HEK293T (cell line): ENCODE measurements around the gene SEC14L6.

ENCODE experiments used
- CTCF ChIA-PET: fragments of 350-600 bp; formaldehyde crosslinking; extraction: SDS; loops from one replicate; lab custom pipeline; 2021; ENCODE audit warnings: antibody characterized with exemption, inconsistent platforms; lab: Yijun Ruan, JAX
- POLR2A ChIA-PET: fragments of 350-600 bp; formaldehyde crosslinking; extraction: SDS; loops from one replicate; lab custom pipeline; 2020; ENCODE audit warnings: antibody characterized with exemption, inconsistent platforms; lab: Yijun Ruan, JAX
- DNase-seq: peaks from one replicate; pipeline ENCODE4 v3.0.0; 2012; ENCODE audit warnings: mixed read lengths; ENCODE audit errors: extremely low spot score
- ARNT ChIP-seq: fragments of 450-650 bp; IDR thresholded peaks from 2 replicates; pipeline ENCODE4 v1.6.1; 2017; ENCODE audit warnings: mild to moderate bottlenecking
- BHLHE40 ChIP-seq: fragments of 450-650 bp; IDR thresholded peaks from 2 replicates; pipeline ENCODE4 v1.6.1; 2016; ENCODE audit warnings: mild to moderate bottlenecking, moderate library complexity, borderline replicate concordance
- CTBP1 ChIP-seq: fragments of 450-650 bp; IDR thresholded peaks from 2 replicates; pipeline ENCODE4 v1.6.1; 2016; ENCODE audit warnings: borderline replicate concordance
- ELF4 ChIP-seq: fragments of 450-650 bp; IDR thresholded peaks from 2 replicates; pipeline ENCODE4 v1.6.1; 2017; ENCODE audit warnings: antibody characterized with exemption
- FOXA1 ChIP-seq: fragments of 450-650 bp; IDR thresholded peaks from 2 replicates; pipeline ENCODE4 v1.6.1; 2016; ENCODE audit warnings: mild to moderate bottlenecking
- FOXK2 ChIP-seq: fragments of 450-650 bp; IDR thresholded peaks from 2 replicates; pipeline ENCODE4 v1.6.1; 2016; ENCODE audit warnings: mild to moderate bottlenecking
- FOXM1 ChIP-seq: fragments of 450-650 bp; IDR thresholded peaks from 2 replicates; pipeline ENCODE4 v1.6.1; 2017; ENCODE audit warnings: mild to moderate bottlenecking, borderline replicate concordance
- HDGF ChIP-seq: fragments of 450-650 bp; IDR thresholded peaks from 2 replicates; pipeline ENCODE4 v1.6.1; 2017; ENCODE audit warnings: antibody characterized with exemption, borderline replicate concordance
- L3MBTL2 ChIP-seq: fragments of 450-650 bp; conservative IDR thresholded peaks from 2 replicates; pipeline ENCODE4 v1.6.1; 2016; ENCODE audit warnings: mild to moderate bottlenecking
- LEF1 ChIP-seq: fragments of 450-650 bp; IDR thresholded peaks from 2 replicates; pipeline ENCODE4 v1.6.1; 2017; ENCODE audit warnings: mild to moderate bottlenecking, borderline replicate concordance
- NFRKB ChIP-seq: fragments of 450-650 bp; IDR thresholded peaks from 2 replicates; pipeline ENCODE4 v1.6.1; 2016; ENCODE audit warnings: mild to moderate bottlenecking, moderate library complexity
- PKNOX1 ChIP-seq: fragments of 450-650 bp; IDR thresholded peaks from 2 replicates; pipeline ENCODE4 v1.6.1; 2016
- SP1 ChIP-seq: fragments of 450-650 bp; IDR thresholded peaks from 2 replicates; pipeline ENCODE4 v1.6.1; 2017
- SUZ12 ChIP-seq: fragments of 450-650 bp; IDR thresholded peaks from 2 replicates; pipeline ENCODE4 v1.6.1; 2016; ENCODE audit warnings: mild to moderate bottlenecking
- TARDBP ChIP-seq: fragments of 450-650 bp; IDR thresholded peaks from 2 replicates; pipeline ENCODE4 v1.6.1; 2016
- ZNF384 ChIP-seq: fragments of 450-650 bp; IDR thresholded peaks from 2 replicates; pipeline ENCODE4 v1.6.1; 2016

SEC14L6 gene

GRCh38 chr22:30519842-30520425 lies 26.6 kb downstream of the SEC14L6 start:
- DNase-seq, result no peak
- no peak for TF ChIP-seq LEF1
- TF ChIP-seq SUZ12, result no peak
- no peak for TF ChIP-seq CTBP1
- TF ChIP-seq ELF4, result no peak
- TF ChIP-seq TARDBP, result no peak
- no peak for TF ChIP-seq SP1
- TF ChIP-seq ARNT, result no peak
- TF ChIP-seq FOXK2, result no peak
- TF ChIP-seq ZNF384, result no peak
- TF ChIP-seq FOXA1, result no peak
- TF ChIP-seq NFRKB, result no peak
- TF ChIP-seq L3MBTL2, result no peak
- TF ChIP-seq BHLHE40, result no peak
- no peak for TF ChIP-seq PKNOX1
- ChIA-PET CTCF (interaction anchor here (0.5 kb wide), 1 partner anchor 226 kb away, joined by 6 read pairs; no protein-coding TSS in a partner anchor), POLR2A (no interaction called here)

- no peak for DNase-seq
- no peak for TF ChIP-seq ELF4
- no peak for TF ChIP-seq TARDBP
- TF ChIP-seq L3MBTL2, result no peak
- TF ChIP-seq SUZ12, result no peak
- no peak for TF ChIP-seq HDGF
- no peak for TF ChIP-seq FOXA1
- no peak for TF ChIP-seq ZNF384
- no peak for TF ChIP-seq CTBP1
- TF ChIP-seq FOXM1, result no peak
- TF ChIP-seq PKNOX1, result no peak
- TF ChIP-seq FOXK2, result no peak
- TF ChIP-seq LEF1, result no peak
- no peak for TF ChIP-seq ARNT
- TF ChIP-seq SP1, result no peak
- no peak for TF ChIP-seq BHLHE40
- TF ChIP-seq NFRKB, result no peak
- POLR2A ChIA-PET, result no interaction called here
- CTCF ChIA-PET, result no interaction called here
Measured at GRCh38 chr22:30516731-30517130, 29.8 kb downstream of the SEC14L6 start.

- TF ChIP-seq L3MBTL2 (no peak), HDGF (no peak), CTBP1 (no peak), TARDBP (no peak), FOXA1 (no peak), ARNT (no peak), PKNOX1 (no peak), SP1 (no peak), ELF4 (no peak), NFRKB (no peak), FOXM1 (no peak), SUZ12 (no peak), LEF1 (no peak), FOXK2 (no peak), ZNF384 (no peak), BHLHE40 (no peak)
- ChIA-PET POLR2A (no interaction called here), CTCF (no interaction called here)
Measured at GRCh38 chr22:30516273-30516672, 30.3 kb downstream of the SEC14L6 start.

GRCh38 chr22:30514252-30514651 lies 32.3 kb downstream of the SEC14L6 start:
- TF ChIP-seq NFRKB (no peak), SP1 (no peak), CTBP1 (no peak)
- DNase-seq, result no peak
- CTCF ChIA-PET, result interaction anchor here (0.6 kb wide), 1 partner anchor 14 kb away, joined by 3 read pairs; no protein-coding TSS in a partner anchor
- POLR2A ChIA-PET, result no interaction called here

More at GRCh38 chr22:30516273-30516672, 30.3 kb downstream of the SEC14L6 start:
- DNase-seq, result no peak

- no peak for DNase-seq
- TF ChIP-seq SUZ12 (no peak), TARDBP (no peak), FOXK2 (no peak), HDGF (no peak), PKNOX1 (no peak), BHLHE40 (no peak), FOXA1 (no peak), ELF4 (no peak), SP1 (no peak), LEF1 (no peak), L3MBTL2 (no peak), ARNT (no peak), FOXM1 (no peak)
- CTCF ChIA-PET, result no interaction called here
- POLR2A ChIA-PET, result interaction anchor here (1.6 kb wide), 1 partner anchor 17 kb away, joined by 3 read pairs; no protein-coding TSS in a partner anchor
Measured at GRCh38 chr22:30513462-30513861, 33.1 kb downstream of the SEC14L6 start.
